HepG2 (cell line): ENCODE results near the gene CROT. TPM values are rescaled to one million over a fixed set of nuclear protein-coding genes. Genes with fewer than 3 reads are reported as not detected.

ENCODE experiments used
- ARHGAP35 ChIP-seq: sonication (generic); formaldehyde crosslinking; IDR thresholded peaks from 2 replicates; pipeline ENCODE4 v1.9.0; 2022; ENCODE audit warnings: mild to moderate bottlenecking, inconsistent platforms, moderate library complexity, missing genetic modification reagents, borderline replicate concordance
- ARID3A ChIP-seq: IDR thresholded peaks from 2 replicates; pipeline ENCODE4 v1.6.1; 2012; ENCODE audit warnings: low read depth, low read length, improper control_type of control experiment
- CCDC6 ChIP-seq: sonication (generic); formaldehyde crosslinking; IDR thresholded peaks from 2 replicates; pipeline ENCODE4 v1.8.1; 2022; ENCODE audit warnings: mild to moderate bottlenecking, missing genetic modification reagents, moderate library complexity
- CERS6 ChIP-seq: sonication (generic); formaldehyde crosslinking; IDR thresholded peaks from 2 replicates; pipeline ENCODE4 v1.5.0; 2020; ENCODE audit warnings: missing genetic modification reagents
- CREB1 ChIP-seq, 2 experiments: fragments of 450-650 bp in 1 of 2; IDR thresholded peaks; 2 replicates each; pipeline ENCODE4 v1.6.1; 2016 to 2017; ENCODE audit warnings: control low read depth in 1 of 2, mild to moderate bottlenecking in 1 of 2, missing compliant biosample characterization in 1 of 2, missing genetic modification characterization in 1 of 2
- GMEB2 ChIP-seq: IDR thresholded peaks from 2 replicates; pipeline ENCODE4 v1.6.1; 2016; ENCODE audit warnings: missing biosample characterization, missing genetic modification reagents, low read depth
- HNRNPLL ChIP-seq: fragments of 200-400 bp; formaldehyde crosslinking; IDR thresholded peaks from 2 replicates; pipeline ENCODE4 v1.6.1; 2017; ENCODE audit warnings: mild to moderate bottlenecking, low read depth, low read length; ENCODE audit not compliant: poor library complexity, severe bottlenecking
- IRF9 ChIP-seq: sonication (generic); formaldehyde crosslinking; IDR thresholded peaks from 2 replicates; pipeline ENCODE4 v1.8.0; 2022; ENCODE audit warnings: missing genetic modification reagents, mild to moderate bottlenecking, borderline replicate concordance
- NFE2 ChIP-seq: sonication (generic); formaldehyde crosslinking; IDR thresholded peaks from 2 replicates; pipeline ENCODE4 v1.4.0; 2020; ENCODE audit warnings: missing genetic modification reagents
- RARA ChIP-seq: IDR thresholded peaks from 2 replicates; pipeline ENCODE4 v1.6.1; 2016; ENCODE audit warnings: missing genetic modification reagents, missing compliant biosample characterization
- SMYD3 ChIP-seq: sonication (generic); formaldehyde crosslinking; IDR thresholded peaks from 2 replicates; pipeline ENCODE4 v1.8.1; 2023; ENCODE audit warnings: mild to moderate bottlenecking, missing genetic modification reagents
- SP5 ChIP-seq: IDR thresholded peaks from 2 replicates; pipeline ENCODE4 v1.6.1; 2016; ENCODE audit warnings: low read depth, borderline replicate concordance
- THRA ChIP-seq: sonication (generic); formaldehyde crosslinking; IDR thresholded peaks from 2 replicates; pipeline ENCODE4 v1.4.0; 2020; ENCODE audit warnings: missing genetic modification reagents, borderline replicate concordance
- ZMYM4 ChIP-seq: sonication (generic); formaldehyde crosslinking; IDR thresholded peaks from 2 replicates; pipeline ENCODE4 v1.8.1; 2023; ENCODE audit warnings: mild to moderate bottlenecking, missing genetic modification reagents
- ZNF263 ChIP-seq: sonication (generic); formaldehyde crosslinking; IDR thresholded peaks from 2 replicates; pipeline ENCODE4 v1.4.0; 2020; ENCODE audit warnings: missing genetic modification reagents
- ZNF441 ChIP-seq: sonication (generic); formaldehyde crosslinking; IDR thresholded peaks from 2 replicates; pipeline ENCODE4 v1.7.0; 2021; ENCODE audit warnings: missing genetic modification reagents, borderline replicate concordance
- ZNF572 ChIP-seq: sonication (generic); formaldehyde crosslinking; IDR thresholded peaks from 2 replicates; pipeline ENCODE4 v1.5.1; 2020; ENCODE audit warnings: mild to moderate bottlenecking, missing genetic modification reagents
- ZNF615 ChIP-seq: sonication (generic); formaldehyde crosslinking; IDR thresholded peaks from 2 replicates; pipeline ENCODE4 v1.5.0; 2020; ENCODE audit warnings: mild to moderate bottlenecking, missing genetic modification reagents, borderline replicate concordance
- ZNF644 ChIP-seq: IDR thresholded peaks from 2 replicates; pipeline ENCODE4 v1.6.1; 2016; ENCODE audit warnings: low read depth
- ZNF839 ChIP-seq: sonication (generic); formaldehyde crosslinking; IDR thresholded peaks from 2 replicates; pipeline ENCODE4 v1.4.0; 2020; ENCODE audit warnings: missing genetic modification reagents, mild to moderate bottlenecking, borderline replicate concordance
- ZNF883 ChIP-seq: sonication (generic); formaldehyde crosslinking; IDR thresholded peaks from 2 replicates; pipeline ENCODE4 v1.5.1; 2020; ENCODE audit warnings: mild to moderate bottlenecking, missing genetic modification reagents; ENCODE audit errors: not compliant biosample characterization
- polyA plus RNA-seq, 8 experiments: library from polyadenylated mRNA; depleted of rRNA in 3 of 8; stranded (reverse) in 7 of 8; unstranded in 1 of 8; fragments of >200 nt; fragmentation: Illumina TruSeq in 4 of 8; extraction: Trizol in 4 of 8; gene quantifications; 2 replicates each; pipeline versions ENCODE4 v1.2.1 to v1.2.3, GENCODE V29; 2011 to 2016; ENCODE audit warnings: low read depth in 4 of 8, missing spikeins in 1 of 8, mixed read lengths in 1 of 8; ENCODE audit not compliant: insufficient read depth in 1 of 8
- total RNA-seq, 5 experiments: library from RNA; depleted of rRNA; stranded (reverse); fragments of >200 nt; fragmentation: Illumina TruSeq; extraction: Trizol; gene quantifications; 2 replicates each; pipeline ENCODE4 v1.2.3, GENCODE V29; 2016; ENCODE audit warnings: low read depth in 1 of 5

CROT gene
- total and polyA plus RNA-seq, 2 of the 13 experiments (the other 11 are each of a cell fraction or from before 2014, with no cell fraction given) = 5.0 to 13.7 TPM

- no peak for TF ChIP-seq ZNF441 (CRISPR knock-in tag)
- peak; percentile 70 for TF ChIP-seq ZNF883
- no peak for TF ChIP-seq NFE2 (CRISPR knock-in tag)
- TF ChIP-seq ZMYM4 (CRISPR knock-in tag) = peak; percentile 96
- peak; percentile 31; the same call in 1 of the 2 replicates for TF ChIP-seq IRF9
- 0 out of 2 replicates have a peak, but pooled peaks have one; percentile 1 for TF ChIP-seq RARA
- TF ChIP-seq GMEB2 (CRISPR knock-in tag) = no peak
- peak; percentile 76 for TF ChIP-seq CREB1 (IDR thresholded peaks at IDR 0.05)
- peak; percentile 89 for TF ChIP-seq CREB1 (CRISPR knock-in tag; IDR thresholded peaks at IDR 0.05)
- TF ChIP-seq ZNF263 = no peak
- peak; percentile 30; the same call in 1 of the 2 replicates for TF ChIP-seq THRA (CRISPR knock-in tag)
- TF ChIP-seq ARHGAP35 = peak; percentile 31; the same call in 1 of the 2 replicates
- TF ChIP-seq SMYD3 (CRISPR knock-in tag) = 0 out of 2 replicates have a peak, but pooled peaks have one; percentile 34
- TF ChIP-seq SP5 (CRISPR knock-in tag) = peak; percentile 77
- no peak for TF ChIP-seq ZNF615
- peak; percentile 43; the same call in 1 of the 2 replicates for TF ChIP-seq ZNF572 (CRISPR knock-in tag)
- no peak for TF ChIP-seq ARID3A
- TF ChIP-seq CERS6 (CRISPR knock-in tag) = no peak
- TF ChIP-seq ZNF839 (CRISPR knock-in tag) = no peak
- peak; percentile 84 for TF ChIP-seq CCDC6 (CRISPR knock-in tag)
- TF ChIP-seq ZNF644 (CRISPR knock-in tag) = no peak
- TF ChIP-seq HNRNPLL = peak; percentile 75
These were observed at the start of gene CROT (continued) for GRCh38 chr7:87345166-87345927.
